ENCODE measurements around the gene AQP3.

DNA sequence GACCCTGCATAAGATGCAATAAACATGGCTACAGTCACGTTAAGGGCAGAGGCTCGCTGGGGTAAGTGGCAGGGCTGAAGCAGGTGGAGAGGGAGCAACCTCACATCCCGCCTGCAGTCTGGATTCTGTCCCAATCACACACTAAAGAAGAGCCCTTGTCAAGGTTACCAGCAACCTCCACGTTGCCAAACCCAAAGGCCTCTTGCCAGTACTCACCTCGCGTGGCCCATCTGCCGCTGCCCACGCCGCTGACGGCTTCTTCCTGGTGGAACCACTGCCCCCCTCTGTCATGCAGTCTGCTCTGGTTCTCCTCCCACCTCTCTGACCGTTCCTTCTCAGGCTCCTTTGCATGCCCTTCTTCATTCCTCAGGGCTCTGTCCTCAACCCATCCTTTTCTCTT lies 53.8 kb downstream of the AQP3 start:
- TF ChIP-seq, protein P1, sequence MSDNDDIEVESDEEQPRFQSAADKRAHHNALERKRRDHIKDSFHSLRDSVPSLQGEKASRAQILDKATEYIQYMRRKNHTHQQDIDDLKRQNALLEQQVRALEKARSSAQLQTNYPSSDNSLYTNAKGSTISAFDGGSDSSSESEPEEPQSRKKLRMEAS (IDR thresholded peaks at IDR 0.05) = no peak
- TF ChIP-seq TAF1 (IDR thresholded peaks at IDR 0.05; ENCODE audit: low read depth) (no peak), FOXM1 (IDR thresholded peaks at IDR 0.05; ENCODE audit: borderline replicate concordance, low read depth) (no peak)

All from Ishikawa (cell line).